Measurements from ENCODE around the gene SUCLG2.

Gene SUCLG2

DNA sequence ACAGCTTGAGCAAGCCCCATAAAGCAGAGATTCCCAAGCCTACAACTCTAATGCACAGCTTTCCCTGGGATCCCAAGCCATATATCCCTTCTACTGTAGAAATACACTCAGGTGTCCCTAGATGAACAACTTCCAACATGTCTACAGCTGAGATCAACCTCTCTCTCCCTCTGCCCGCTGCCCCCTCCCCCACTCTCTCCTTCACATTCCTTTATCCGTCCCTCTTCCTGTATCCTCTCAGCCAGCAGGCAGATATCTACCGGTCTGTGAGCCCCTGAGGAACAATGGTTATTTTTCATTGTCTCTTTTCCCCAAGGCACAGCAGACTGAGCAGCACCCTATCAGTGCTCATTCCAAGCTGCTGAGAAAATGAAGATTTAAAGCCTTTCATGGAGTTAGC is 138.6 kb downstream of the SUCLG2 start:
- TF ChIP-seq, protein P1, sequence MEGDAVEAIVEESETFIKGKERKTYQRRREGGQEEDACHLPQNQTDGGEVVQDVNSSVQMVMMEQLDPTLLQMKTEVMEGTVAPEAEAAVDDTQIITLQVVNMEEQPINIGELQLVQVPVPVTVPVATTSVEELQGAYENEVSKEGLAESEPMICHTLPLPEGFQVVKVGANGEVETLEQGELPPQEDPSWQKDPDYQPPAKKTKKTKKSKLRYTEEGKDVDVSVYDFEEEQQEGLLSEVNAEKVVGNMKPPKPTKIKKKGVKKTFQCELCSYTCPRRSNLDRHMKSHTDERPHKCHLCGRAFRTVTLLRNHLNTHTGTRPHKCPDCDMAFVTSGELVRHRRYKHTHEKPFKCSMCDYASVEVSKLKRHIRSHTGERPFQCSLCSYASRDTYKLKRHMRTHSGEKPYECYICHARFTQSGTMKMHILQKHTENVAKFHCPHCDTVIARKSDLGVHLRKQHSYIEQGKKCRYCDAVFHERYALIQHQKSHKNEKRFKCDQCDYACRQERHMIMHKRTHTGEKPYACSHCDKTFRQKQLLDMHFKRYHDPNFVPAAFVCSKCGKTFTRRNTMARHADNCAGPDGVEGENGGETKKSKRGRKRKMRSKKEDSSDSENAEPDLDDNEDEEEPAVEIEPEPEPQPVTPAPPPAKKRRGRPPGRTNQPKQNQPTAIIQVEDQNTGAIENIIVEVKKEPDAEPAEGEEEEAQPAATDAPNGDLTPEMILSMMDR (IDR thresholded peaks at IDR 0.05; ENCODE audit: insufficient read depth, low read length, poor library complexity, severe bottlenecking), result no peak
- Histone ChIP-seq H3K4me3 (replicated peaks; ENCODE audit: low read depth, low read length) (no peak overlapping the region), H3K36me3 (ENCODE audit: control insufficient read depth, insufficient read depth, low read length) (peaks cover 6% of the 10 kb centered on the region), H3K27me3 (replicated peaks; ENCODE audit: control insufficient read depth, insufficient read depth, low read length) (no peaks in the 10 kb centered on the region)
- no peak for DNase-seq (ENCODE audit: extremely low read depth, insufficient read length)

DNA sequence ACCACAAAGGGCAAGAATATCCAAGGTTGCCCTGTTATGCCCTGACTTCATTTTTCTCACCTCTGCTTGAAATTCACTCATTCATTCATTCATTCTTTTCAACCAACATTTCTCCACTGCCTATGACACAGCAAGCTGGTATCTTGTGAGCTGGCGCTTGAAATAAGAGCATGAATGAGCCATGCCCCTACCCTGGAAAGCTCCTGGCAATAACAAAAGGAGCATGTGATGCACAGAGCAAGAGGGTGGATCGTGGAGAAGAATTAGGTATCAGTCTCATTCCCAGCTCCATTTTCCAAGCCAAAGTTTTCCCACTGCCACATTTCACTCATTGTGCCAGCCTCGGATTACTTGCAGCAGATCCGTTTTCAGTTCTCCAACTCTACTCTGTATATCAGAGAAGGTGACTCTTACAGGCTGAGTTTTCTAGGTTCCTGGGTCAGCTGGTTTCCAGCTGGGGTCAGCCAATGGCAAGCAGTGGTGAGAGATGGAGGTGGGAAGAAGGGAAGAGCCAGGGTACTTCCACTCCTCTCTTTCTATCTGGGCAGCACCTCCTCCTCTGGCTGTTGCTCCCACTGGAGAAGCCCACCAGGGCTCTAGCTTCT is 144.8 kb downstream of the SUCLG2 start:
- no peak for DNase-seq (ENCODE audit: extremely low read depth, insufficient read length)
- Histone ChIP-seq H3K4me3 (replicated peaks; ENCODE audit: low read depth, low read length) (no peak overlapping the region), H3K36me3 (ENCODE audit: control insufficient read depth, insufficient read depth, low read length) (peaks cover 2% of the 10 kb centered on the region), H3K27me3 (replicated peaks; ENCODE audit: control insufficient read depth, insufficient read depth, low read length) (no peaks in the 10 kb centered on the region)
- TF ChIP-seq, protein P1 (IDR thresholded peaks at IDR 0.05; ENCODE audit: insufficient read depth, low read length, poor library complexity, severe bottlenecking), result no peak

DNA sequence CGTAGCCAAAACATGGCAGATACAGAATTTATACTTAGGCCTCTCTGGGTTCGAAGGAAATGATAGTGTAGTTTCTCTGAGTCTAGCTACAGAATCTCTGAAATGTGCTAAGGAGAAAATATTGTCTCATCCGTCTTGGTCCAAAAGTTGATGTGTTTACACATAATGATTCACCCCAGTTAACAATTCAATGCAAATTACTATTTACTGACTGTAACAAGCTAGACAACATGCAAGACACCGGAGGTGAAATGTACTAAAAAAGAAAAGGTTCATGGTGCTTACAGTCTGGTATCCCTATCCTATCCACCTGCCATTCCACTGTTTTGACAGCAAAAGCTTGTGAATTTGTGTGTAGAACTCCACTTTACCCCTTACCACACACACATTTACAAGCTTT is 146.8 kb downstream of the SUCLG2 start:
- DNase-seq (ENCODE audit: extremely low read depth, insufficient read length), result no peak
- H3K4me3 ChIP-seq (replicated peaks; ENCODE audit: low read depth, low read length), result no peak overlapping the region
- H3K27me3 ChIP-seq (replicated peaks; ENCODE audit: control insufficient read depth, insufficient read depth, low read length), result no peaks in the 10 kb centered on the region
- H3K36me3 ChIP-seq (ENCODE audit: control insufficient read depth, insufficient read depth, low read length), result no peaks in the 10 kb centered on the region
- TF ChIP-seq, protein P1 (IDR thresholded peaks at IDR 0.05; ENCODE audit: insufficient read depth, low read length, poor library complexity, severe bottlenecking), result no peak

DNA sequence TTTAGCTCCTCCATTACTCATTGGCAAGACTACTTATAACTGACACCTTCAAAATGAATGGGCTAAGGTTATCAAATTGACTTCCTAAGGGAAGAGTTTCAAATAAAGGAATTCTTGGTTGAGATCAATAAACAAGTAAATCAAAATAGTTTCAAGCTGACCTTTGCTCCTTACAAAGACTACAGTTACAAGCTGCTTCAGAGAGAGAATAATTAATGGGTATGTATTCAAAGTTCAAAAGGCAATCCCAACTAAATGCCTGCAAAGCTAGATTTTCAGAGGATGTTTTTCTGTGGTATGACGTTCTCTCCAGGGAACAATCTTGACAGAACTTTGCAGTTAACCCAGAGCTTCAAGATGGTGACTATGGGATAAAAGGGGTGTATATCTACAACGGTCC is 153.7 kb downstream of the SUCLG2 start:
- TF ChIP-seq, protein P1 (IDR thresholded peaks at IDR 0.05; ENCODE audit: insufficient read depth, low read length, poor library complexity, severe bottlenecking), result no peak
- DNase-seq (ENCODE audit: extremely low read depth, insufficient read length), result no peak
- H3K4me3 ChIP-seq (replicated peaks; ENCODE audit: low read depth, low read length), result no peak overlapping the region
- H3K36me3 ChIP-seq (ENCODE audit: control insufficient read depth, insufficient read depth, low read length), result no peaks in the 10 kb centered on the region
- H3K27me3 ChIP-seq (replicated peaks; ENCODE audit: control insufficient read depth, insufficient read depth, low read length), result no peaks in the 10 kb centered on the region

DNA sequence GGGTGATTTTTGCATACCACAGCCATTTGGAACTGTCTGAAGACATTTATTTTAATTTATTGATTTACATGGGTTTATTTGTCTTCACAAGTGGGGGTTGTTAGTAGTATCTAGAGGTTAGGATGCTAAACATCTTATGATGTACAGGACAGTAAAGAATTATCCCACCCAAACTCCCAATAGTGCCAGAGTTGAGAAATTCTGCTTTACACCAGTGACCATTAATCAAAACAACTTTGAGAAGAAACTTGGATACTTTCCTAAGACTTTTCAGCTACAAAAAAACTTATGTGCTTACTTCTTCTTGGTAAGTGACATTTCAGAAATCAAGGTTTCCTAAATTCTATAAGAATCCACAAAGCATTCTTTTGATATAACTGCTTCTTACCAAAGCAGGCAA is 156.7 kb downstream of the SUCLG2 start:
- H3K27me3 ChIP-seq (replicated peaks; ENCODE audit: control insufficient read depth, insufficient read depth, low read length), result no peaks in the 10 kb centered on the region
- TF ChIP-seq, protein P1 (IDR thresholded peaks at IDR 0.05; ENCODE audit: insufficient read depth, low read length, poor library complexity, severe bottlenecking), result no peak
- H3K36me3 ChIP-seq (ENCODE audit: control insufficient read depth, insufficient read depth, low read length), result no peaks in the 10 kb centered on the region
- H3K4me3 ChIP-seq (replicated peaks; ENCODE audit: low read depth, low read length), result no peak overlapping the region
- no peak for DNase-seq (ENCODE audit: extremely low read depth, insufficient read length)

DNA sequence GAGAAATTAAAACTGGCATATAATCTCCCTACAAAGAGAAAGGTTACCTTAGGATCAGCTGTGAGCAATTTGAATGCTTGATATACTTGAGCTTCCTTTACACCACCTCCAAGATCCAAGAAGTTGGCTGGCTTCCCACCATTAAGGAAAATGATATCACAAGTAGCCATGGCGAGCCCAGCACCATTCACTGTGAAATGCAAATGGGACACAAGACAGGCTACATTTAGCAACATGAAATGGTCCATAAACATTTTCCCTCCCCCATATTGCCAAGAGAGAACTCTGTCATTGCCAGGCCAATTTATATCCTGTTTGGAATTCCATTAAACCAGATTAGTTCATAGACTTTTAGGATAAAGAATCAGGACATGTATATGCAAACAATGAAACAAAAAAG is 158.7 kb downstream of the SUCLG2 start:
- no peak overlapping the region for H3K4me3 ChIP-seq (replicated peaks; ENCODE audit: low read depth, low read length)
- DNase-seq (ENCODE audit: extremely low read depth, insufficient read length), result no peak
- no peaks in the 10 kb centered on the region for H3K27me3 ChIP-seq (replicated peaks; ENCODE audit: control insufficient read depth, insufficient read depth, low read length)
- TF ChIP-seq, protein P1 (IDR thresholded peaks at IDR 0.05; ENCODE audit: insufficient read depth, low read length, poor library complexity, severe bottlenecking), result no peak
- H3K36me3 ChIP-seq (ENCODE audit: control insufficient read depth, insufficient read depth, low read length), result no peaks in the 10 kb centered on the region

All from GM06990 (cell line).